GM23338 (cell line): ENCODE results near the gene GNLY. TPM values are rescaled to one million over a fixed set of nuclear protein-coding genes. Genes with fewer than 3 reads are reported as not detected.

Experiments used
- ATAC-seq: fragments of 200-7000 bp; cut with Tn5 transposase; 3 replicates; pipeline ENCODE4 v1.9.1; 2020
- DNase-seq: peaks from one replicate; pipeline ENCODE4 v3.0.0-alpha.2; 2015; ENCODE audit warnings: low spot score
- H2AFZ ChIP-seq: fragments of 200-600 bp; sonication (generic); 2 replicates; pipeline ENCODE4 v1.8.0; 2016; ENCODE audit warnings: antibody characterized with exemption, mild to moderate bottlenecking, moderate library complexity
- H3F3A ChIP-seq: fragments of 200-600 bp; sonication (generic); replicated peaks from 2 replicates; pipeline ENCODE4 v1.8.0; 2017; ENCODE audit warnings: antibody characterized with exemption, mixed run types, low read depth
- H3K27ac ChIP-seq: fragments of 200-600 bp; sonication (generic); 2 replicates; pipeline ENCODE4 v1.6.1; 2016; ENCODE audit warnings: low read depth
- H3K27me3 ChIP-seq: fragments of 200-600 bp; sonication (generic); 2 replicates; pipeline ENCODE4 v1.8.0; 2016; ENCODE audit warnings: mild to moderate bottlenecking, mixed run types, moderate library complexity; ENCODE audit not compliant: insufficient read depth
- H3K36me3 ChIP-seq: fragments of 200-600 bp; sonication (generic); 2 replicates; pipeline ENCODE4 v1.8.0; 2016; ENCODE audit warnings: mild to moderate bottlenecking; ENCODE audit not compliant: insufficient read depth
- H3K4me1 ChIP-seq: fragments of 200-600 bp; sonication (generic); 2 replicates; pipeline ENCODE4 v1.8.0; 2016; ENCODE audit warnings: mild to moderate bottlenecking, moderate library complexity; ENCODE audit not compliant: insufficient read depth
- H3K4me2 ChIP-seq: fragments of 200-600 bp; sonication (generic); 2 replicates; pipeline ENCODE4 v1.7.1; 2017; ENCODE audit warnings: mixed run types
- H3K4me3 ChIP-seq: fragments of 200-600 bp; sonication (generic); 2 replicates; pipeline ENCODE4 v1.6.1; 2016; ENCODE audit warnings: mixed run types
- H3K79me2 ChIP-seq: fragments of 200-600 bp; sonication (generic); replicated peaks from 2 replicates; pipeline ENCODE4 v1.8.0; 2017; ENCODE audit warnings: mild to moderate bottlenecking; ENCODE audit not compliant: insufficient read depth
- H3K9me2 ChIP-seq: fragments of 200-600 bp; sonication (generic); 2 replicates; pipeline ENCODE4 v1.8.0; 2017; ENCODE audit not compliant: insufficient read depth
- H4K20me1 ChIP-seq: fragments of 200-600 bp; sonication (generic); replicated peaks from 2 replicates; pipeline ENCODE4 v1.8.0; 2017; ENCODE audit warnings: mild to moderate bottlenecking; ENCODE audit not compliant: insufficient read depth
- H3K27ac Mint-ChIP-seq: 2 replicates; pipeline ENCODE4 v1.8.0; 2020; ENCODE audit warnings: inconsistent platforms, mild to moderate bottlenecking, moderate library complexity, mixed read lengths
- H3K27me3 Mint-ChIP-seq: 3 replicates; pipeline ENCODE4 v1.8.0; 2022; ENCODE audit warnings: low read depth, mild to moderate bottlenecking, moderate library complexity, mixed read lengths, inconsistent platforms; ENCODE audit not compliant: insufficient read depth, poor library complexity
- H3K36me3 Mint-ChIP-seq: 3 replicates; pipeline ENCODE4 v1.8.0; 2021; ENCODE audit warnings: low read depth, mild to moderate bottlenecking, inconsistent platforms, moderate library complexity, mixed read lengths
- H3K4me1 Mint-ChIP-seq: 3 replicates; pipeline ENCODE4 v1.8.0; 2020; ENCODE audit warnings: mild to moderate bottlenecking, inconsistent platforms, mixed read lengths
- H3K4me3 Mint-ChIP-seq: 3 replicates; pipeline ENCODE4 v1.8.0; 2021; ENCODE audit warnings: moderate library complexity, mild to moderate bottlenecking, inconsistent platforms, mixed read lengths
- H3K9me3 Mint-ChIP-seq: 3 replicates; pipeline ENCODE4 v1.8.0; 2020; ENCODE audit warnings: moderate library complexity, mild to moderate bottlenecking, inconsistent platforms, mixed read lengths
- CREB1 ChIP-seq: fragments of 250-450 bp; sonication (Bioruptor Pico); IDR thresholded peaks from 2 replicates; pipeline ENCODE4 v1.5.0; 2020; ENCODE audit warnings: low read depth, mild to moderate bottlenecking, moderate library complexity
- CTCF ChIP-seq, 2 experiments: fragments of 200-600 bp in 1 of 2; sonication (generic) in 1 of 2; conservative IDR thresholded peaks; 2 replicates each; pipeline versions ENCODE4 v1.5.1 to v1.6.1; 2016 to 2017; ENCODE audit warnings: antibody characterized with exemption in 2 of 2, low read depth in 2 of 2, mild to moderate bottlenecking in 2 of 2, moderate library complexity in 1 of 2
- ETS1 ChIP-seq: IDR thresholded peaks from 2 replicates; pipeline ENCODE4 v1.6.1; 2016; ENCODE audit warnings: antibody characterized with exemption
- EZH2 ChIP-seq: fragments of 200-600 bp; sonication (generic); IDR thresholded peaks from one replicate; pipeline ENCODE4 v1.8.0; 2017; ENCODE audit warnings: antibody characterized with exemption, mild to moderate bottlenecking, low read depth; ENCODE audit not compliant: unreplicated experiment
- EZH2phosphoT487 ChIP-seq: fragments of 200-600 bp; sonication (generic); IDR thresholded peaks from one replicate; pipeline ENCODE4 v1.8.1; 2018; ENCODE audit warnings: antibody characterized with exemption; ENCODE audit not compliant: unreplicated experiment
- JUNB ChIP-seq: IDR thresholded peaks from one replicate; pipeline ENCODE4 v1.6.1; 2016; ENCODE audit warnings: antibody characterized with exemption; ENCODE audit not compliant: unreplicated experiment
- NANOG ChIP-seq: IDR thresholded peaks from 2 replicates; pipeline ENCODE4 v1.6.1; 2016; ENCODE audit warnings: antibody characterized with exemption, borderline replicate concordance
- POLR2AphosphoS5 ChIP-seq: IDR thresholded peaks from 2 replicates; pipeline ENCODE4 v1.6.1; 2016; ENCODE audit warnings: antibody characterized with exemption, low read depth
- REST ChIP-seq: IDR thresholded peaks from one replicate; pipeline ENCODE4 v1.6.1; 2018; ENCODE audit warnings: antibody characterized with exemption; ENCODE audit not compliant: unreplicated experiment
- STAT1 ChIP-seq: IDR thresholded peaks from one replicate; pipeline ENCODE4 v1.6.1; 2016; ENCODE audit warnings: antibody characterized with exemption; ENCODE audit not compliant: unreplicated experiment
- ZNF114 ChIP-seq: fragments of 250-450 bp; sonication (Bioruptor Pico); IDR thresholded peaks from 2 replicates; pipeline ENCODE4 v1.5.0; 2020; ENCODE audit warnings: mild to moderate bottlenecking, moderate library complexity
- ZNF331 ChIP-seq: fragments of 250-450 bp; sonication (Bioruptor Pico); IDR thresholded peaks from 2 replicates; pipeline ENCODE4 v1.5.0; 2020; ENCODE audit warnings: low read depth, mild to moderate bottlenecking, moderate library complexity
- ZNF462 ChIP-seq: fragments of 250-450 bp; sonication (Bioruptor Pico); IDR thresholded peaks from 2 replicates; pipeline ENCODE4 v1.5.0; 2020; ENCODE audit warnings: mild to moderate bottlenecking, moderate library complexity
- polyA plus RNA-seq: library from polyadenylated mRNA; unstranded; fragments of >200 nt; fragmentation: Nextera tagmentation; extraction: Ambion mirVana; gene quantifications from 2 replicates; pipeline ENCODE4 v1.2.1, GENCODE V29; 2016
- total RNA-seq: library from RNA; depleted of rRNA; stranded (reverse); fragments of >200 nt; shearing (Covaris generic); gene quantifications from 2 replicates; pipeline ENCODE4 v1.2.3, GENCODE V29; 2014

GNLY gene
- total and polyA plus RNA-seq, 2 experiments from 2014 or later = not detected

GRCh38 chr2:85674417-85674816 lies 19.7 kb upstream of the GNLY start:
- Histone ChIP-seq H3K27ac (no peak overlapping the region), H3K27me3 (no peaks in the 10 kb centered on the region), H3K4me1 (peaks cover 8% of the 10 kb centered on the region), H3K36me3 (no peaks in the 10 kb centered on the region), H4K20me1 (no peaks in the 10 kb centered on the region), H3K4me2 (no peak overlapping the region), H2AFZ (no peak overlapping the region), H3K79me2 (no peaks in the 10 kb centered on the region), H3F3A (no peaks in the 10 kb centered on the region), H3K9me2 (no peaks in the 10 kb centered on the region), H3K4me3 (no peak overlapping the region)
- no peaks in the 10 kb centered on the region for H3K9me3 Mint-ChIP-seq
- H3K27ac Mint-ChIP-seq = no peak overlapping the region
- no peak overlapping the region for H3K4me3 Mint-ChIP-seq
- H3K27me3 Mint-ChIP-seq = peaks cover 6% of the 10 kb centered on the region
- H3K4me1 Mint-ChIP-seq = peaks cover 23% of the 10 kb centered on the region
- no peak for DNase-seq
- no peak for ATAC-seq
- no peaks in the 10 kb centered on the region for H3K36me3 Mint-ChIP-seq
- TF ChIP-seq ZNF462 (CRISPR knock-in tag) (no peak), REST (no peak), JUNB (no peak), ETS1 (no peak), EZH2 (no peak), ZNF114 (CRISPR knock-in tag) (no peak), NANOG (no peak), EZH2phosphoT487 (no peak), ZNF331 (CRISPR knock-in tag) (no peak), CTCF (conservative IDR thresholded peaks at IDR 0.05; ENCODE audit: low read depth in 2 of 2) (no peak), POLR2AphosphoS5 (no peak), STAT1 (no peak), CREB1 (CRISPR knock-in tag) (no peak)
